HUES64 (cell line): ENCODE results near the gene SYNGR1.

Source experiments
- H3K27ac ChIP-seq: 2 replicates; pipeline ENCODE4 v1.7.0; 2013; ENCODE audit warnings: low read depth, low read length, inconsistent platforms
- H3K27me3 ChIP-seq: 2 replicates; pipeline ENCODE4 v1.6.1; 2013; ENCODE audit warnings: mild to moderate bottlenecking, low read length; ENCODE audit not compliant: insufficient read depth
- H3K36me3 ChIP-seq: 2 replicates; pipeline ENCODE4 v1.6.1; 2013; ENCODE audit warnings: mild to moderate bottlenecking, low read length; ENCODE audit not compliant: insufficient read depth
- H3K4me1 ChIP-seq: 2 replicates; pipeline ENCODE4 v1.6.1; 2013; ENCODE audit warnings: mild to moderate bottlenecking, low read length, moderate library complexity; ENCODE audit not compliant: insufficient read depth
- H3K4me3 ChIP-seq: 2 replicates; pipeline ENCODE4 v1.5.1; 2013; ENCODE audit warnings: mild to moderate bottlenecking, low read length, moderate library complexity
- H3K9ac ChIP-seq: 2 replicates; pipeline ENCODE4 v1.6.1; 2013; ENCODE audit warnings: mild to moderate bottlenecking, low read depth, low read length
- H3K9me3 ChIP-seq: 2 replicates; pipeline ENCODE4 v1.6.1; 2013; ENCODE audit warnings: low read depth, low read length; ENCODE audit not compliant: insufficient read depth
- WGBS: fragments of 150-250, 120-280 bp; methylation state at CpG from one replicate; pipeline ENCODE4 v1.1.7; 2013; ENCODE audit warnings: missing lambda C conversion rate; 5-methylcytosine and 5-hydroxymethylcytosine counted together

The SYNGR1 gene

GRCh38 chr22:39379756-39380730 lies 30.3 kb downstream of the SYNGR1 start:
- H3K27ac ChIP-seq = no peak overlapping the region
- 95% methylated on average over 14 of the region's 15 CpGs for WGBS
- H3K9me3 ChIP-seq = no peaks in the 10 kb centered on the region
- H3K27me3 ChIP-seq = no peaks in the 10 kb centered on the region
- H3K4me3 ChIP-seq = no peak overlapping the region
- no peaks in the 10 kb centered on the region for H3K4me1 ChIP-seq
- peaks cover 5% of the 10 kb centered on the region; the same call in 1 of the 2 replicates for H3K36me3 ChIP-seq
- H3K9ac ChIP-seq = no peak overlapping the region

DNA sequence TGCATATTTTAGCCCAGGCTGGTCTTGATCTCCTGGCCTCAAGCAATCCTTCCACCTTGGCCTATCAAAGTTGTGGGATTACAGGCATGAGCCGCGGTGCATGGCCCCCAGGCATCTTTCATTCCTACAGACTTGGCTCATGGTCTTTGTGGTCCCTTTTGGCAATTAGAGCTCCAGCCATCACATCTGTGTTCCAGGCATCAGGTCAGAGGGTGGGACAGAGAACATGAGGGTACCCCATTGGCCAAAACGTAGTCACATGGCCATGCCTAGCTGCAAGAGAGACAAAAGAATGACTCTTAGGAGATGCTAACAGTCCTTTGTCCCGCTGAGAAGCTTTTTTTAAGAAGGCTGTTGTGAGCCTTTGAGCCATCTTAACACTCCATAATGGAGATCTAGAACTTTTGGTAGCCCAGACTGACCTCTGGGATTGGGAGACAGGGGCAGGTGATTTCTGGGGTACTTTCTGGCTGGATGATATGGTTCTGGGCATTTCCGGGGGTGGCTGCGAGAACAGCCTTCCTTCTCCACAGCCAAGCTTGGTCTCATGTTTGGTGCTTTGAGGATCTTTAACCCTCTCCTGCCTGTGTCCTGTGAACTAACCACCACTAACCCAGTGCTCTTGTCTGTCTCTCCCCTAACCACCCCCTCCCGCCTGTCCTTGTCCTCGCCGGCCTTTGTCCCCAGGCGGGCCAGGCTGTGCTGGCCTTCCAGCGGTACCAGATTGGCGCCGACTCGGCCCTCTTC lies 31.4 kb downstream of the SYNGR1 start:
- no peaks in the 10 kb centered on the region for H3K4me1 ChIP-seq
- no peak overlapping the region for H3K9ac ChIP-seq
- H3K27me3 ChIP-seq = no peaks in the 10 kb centered on the region
- peaks cover 5% of the 10 kb centered on the region; the same call in 1 of the 2 replicates for H3K36me3 ChIP-seq
- WGBS = 84% methylated on average over 14 of the region's 14 CpGs
- no peaks in the 10 kb centered on the region for H3K9me3 ChIP-seq
- H3K27ac ChIP-seq = no peak overlapping the region
- no peak overlapping the region for H3K4me3 ChIP-seq

GRCh38 chr22:39381930-39382329 lies 32.1 kb downstream of the SYNGR1 start:
- Histone ChIP-seq H3K36me3 (peaks cover 5% of the 10 kb centered on the region; the same call in 1 of the 2 replicates), H3K4me1 (no peaks in the 10 kb centered on the region), H3K9ac (no peak overlapping the region), H3K9me3 (no peaks in the 10 kb centered on the region), H3K27ac (no peak overlapping the region), H3K4me3 (no peak overlapping the region), H3K27me3 (no peaks in the 10 kb centered on the region)
- 94% methylated on average over 8 of the region's 8 CpGs for WGBS

DNA sequence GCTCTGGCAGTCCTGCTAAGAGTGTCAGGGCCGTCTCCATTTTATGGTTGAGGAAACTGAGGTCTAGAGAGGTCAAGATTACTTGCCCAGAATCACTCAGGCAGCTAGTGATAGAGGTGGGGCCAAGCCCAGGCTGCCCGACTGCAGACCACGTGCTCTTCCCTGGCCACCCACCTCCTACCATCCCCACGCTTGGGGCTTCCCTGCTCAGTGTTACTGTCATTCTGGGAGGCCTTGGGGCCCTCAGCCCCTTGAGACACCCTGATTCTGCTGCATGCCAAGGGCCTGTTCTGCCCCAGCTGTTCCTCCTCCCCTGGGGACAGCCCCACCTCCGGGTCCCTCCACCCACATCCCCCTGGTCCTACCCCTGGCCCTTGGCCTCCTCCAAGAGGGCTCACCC lies 32.6 kb downstream of the SYNGR1 start:
- H3K9ac ChIP-seq = no peak overlapping the region
- no peaks in the 10 kb centered on the region for H3K27me3 ChIP-seq
- H3K4me3 ChIP-seq = no peak overlapping the region
- H3K4me1 ChIP-seq = no peaks in the 10 kb centered on the region
- no peak overlapping the region for H3K27ac ChIP-seq
- peaks cover 5% of the 10 kb centered on the region; the same call in 1 of the 2 replicates for H3K36me3 ChIP-seq
- H3K9me3 ChIP-seq = no peaks in the 10 kb centered on the region
- WGBS = 93% methylated on average over 5 of the region's 5 CpGs

- Histone ChIP-seq H3K9me3 (no peaks in the 10 kb centered on the region), H3K9ac (no peak overlapping the region), H3K27me3 (peaks cover 8% of the 10 kb centered on the region), H3K36me3 (no peaks in the 10 kb centered on the region), H3K27ac (no peak overlapping the region), H3K4me3 (no peak overlapping the region), H3K4me1 (no peaks in the 10 kb centered on the region)
- 82% methylated on average over 12 of the region's 12 CpGs for WGBS
These were observed 34.2 kb downstream of the SYNGR1 start for GRCh38 chr22:39383841-39384625.

DNA sequence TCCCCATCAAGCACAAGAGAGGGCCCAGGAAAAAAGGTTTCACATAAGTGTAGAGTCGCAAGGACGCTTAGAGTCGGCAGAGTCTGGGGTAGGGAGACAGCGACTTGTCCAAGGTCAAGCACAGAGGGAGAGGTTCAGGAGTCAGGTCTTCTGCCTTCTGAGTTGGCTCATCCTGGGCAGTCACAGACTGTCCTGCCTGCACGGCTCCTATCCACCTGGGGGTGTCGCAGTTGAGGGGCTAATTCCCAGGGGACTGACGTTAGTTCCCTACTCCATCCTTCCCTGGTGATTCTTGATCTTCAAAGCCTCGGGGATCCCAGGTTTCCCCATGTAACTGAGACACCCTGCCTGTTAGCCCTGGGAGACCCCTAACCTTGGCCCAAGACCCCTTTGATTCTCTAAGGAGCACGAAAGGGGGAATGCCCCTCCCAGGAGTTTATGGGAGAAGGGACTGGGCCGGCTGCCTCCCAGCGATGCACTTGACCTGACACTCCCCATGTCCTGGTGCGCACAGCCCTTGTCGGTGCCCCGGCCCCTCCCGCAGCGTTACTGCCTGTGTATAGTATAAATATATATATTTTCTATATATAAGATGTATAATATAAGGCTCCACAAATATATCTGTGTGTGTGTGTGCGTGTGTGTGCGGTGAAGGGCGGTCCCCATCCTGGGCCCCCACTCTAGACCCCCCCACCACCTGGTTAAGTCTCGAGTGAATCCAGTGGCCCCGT lies 35.1 kb downstream of the SYNGR1 start:
- Histone ChIP-seq H3K9ac (no peak overlapping the region), H3K36me3 (no peaks in the 10 kb centered on the region), H3K4me3 (no peak overlapping the region), H3K9me3 (no peaks in the 10 kb centered on the region), H3K27ac (no peak overlapping the region), H3K4me1 (no peaks in the 10 kb centered on the region), H3K27me3 (peaks cover 17% of the 10 kb centered on the region)
- WGBS = 53% methylated on average over 13 of the region's 21 CpGs

GRCh38 chr22:39388261-39389011 lies 38.6 kb downstream of the SYNGR1 start:
- 3% methylated on average over 56 of the region's 56 CpGs for WGBS
- no peaks in the 10 kb centered on the region for H3K36me3 ChIP-seq
- H3K4me1 ChIP-seq = no peaks in the 10 kb centered on the region
- peaks cover 20% of the 10 kb centered on the region for H3K27me3 ChIP-seq
- H3K27ac ChIP-seq = no peak overlapping the region
- H3K9me3 ChIP-seq = no peaks in the 10 kb centered on the region
- peak overlapping the region; percentile 66 for H3K4me3 ChIP-seq
- no peak overlapping the region for H3K9ac ChIP-seq

GRCh38 chr22:39389420-39389819 lies 39.6 kb downstream of the SYNGR1 start:
- no peak overlapping the region for H3K27ac ChIP-seq
- no peaks in the 10 kb centered on the region for H3K9me3 ChIP-seq
- 82% methylated on average over 9 of the region's 11 CpGs for WGBS
- H3K4me3 ChIP-seq = no peak overlapping the region
- no peak overlapping the region for H3K9ac ChIP-seq
- H3K4me1 ChIP-seq = no peaks in the 10 kb centered on the region
- H3K27me3 ChIP-seq = peaks cover 20% of the 10 kb centered on the region
- H3K36me3 ChIP-seq = no peaks in the 10 kb centered on the region

DNA sequence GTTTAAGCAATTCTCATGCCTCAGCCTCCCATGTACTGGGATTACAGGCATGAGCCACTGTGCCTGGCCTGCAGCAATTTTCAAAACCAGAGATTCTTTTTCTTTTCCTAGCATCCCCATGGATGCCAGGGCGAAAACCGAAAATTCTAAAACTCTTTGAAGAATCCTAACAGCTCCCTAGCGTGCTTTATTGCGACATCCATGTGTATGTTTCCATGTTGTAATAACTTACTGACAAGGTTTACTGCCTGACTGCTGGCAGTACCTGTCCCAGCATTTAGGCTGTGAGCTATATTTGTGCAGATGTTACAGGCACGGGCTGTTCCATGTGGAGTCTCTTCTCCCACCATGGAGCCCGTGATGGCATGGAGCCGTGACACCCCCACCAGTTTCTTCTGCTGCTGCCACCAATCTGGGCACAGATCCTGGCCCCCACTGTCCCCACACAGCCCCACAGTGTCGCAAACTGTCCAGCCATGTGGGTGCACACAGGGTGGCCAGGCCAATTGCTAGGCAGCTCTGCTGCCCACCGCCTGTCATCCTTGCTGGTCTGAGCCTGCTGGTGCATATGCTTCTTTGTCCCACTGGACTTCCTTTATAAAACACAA lies 42.7 kb downstream of the SYNGR1 start:
- Histone ChIP-seq H3K27ac (no peak overlapping the region), H3K4me1 (no peaks in the 10 kb centered on the region), H3K9ac (no peak overlapping the region), H3K4me3 (no peak overlapping the region), H3K9me3 (no peaks in the 10 kb centered on the region), H3K27me3 (peaks cover 20% of the 10 kb centered on the region), H3K36me3 (no peaks in the 10 kb centered on the region)
- 89% methylated on average over 9 of the region's 9 CpGs for WGBS
